Stimulated activated CD8-positive, alpha-beta memory T cell treated with anti-CD3 and anti-CD28 coated beads, Interleukin-2, amount 100 ng/mL, for 48 hours (primary cell): Measurements from ENCODE around the gene PRR7.

ENCODE experiments used
- DNase-seq, 2 donors: peaks; one replicate each; pipeline ENCODE4 v3.0.0-alpha.2; 2020; ENCODE audit warnings: low read depth in 2 of 2

PRR7 gene

DNA sequence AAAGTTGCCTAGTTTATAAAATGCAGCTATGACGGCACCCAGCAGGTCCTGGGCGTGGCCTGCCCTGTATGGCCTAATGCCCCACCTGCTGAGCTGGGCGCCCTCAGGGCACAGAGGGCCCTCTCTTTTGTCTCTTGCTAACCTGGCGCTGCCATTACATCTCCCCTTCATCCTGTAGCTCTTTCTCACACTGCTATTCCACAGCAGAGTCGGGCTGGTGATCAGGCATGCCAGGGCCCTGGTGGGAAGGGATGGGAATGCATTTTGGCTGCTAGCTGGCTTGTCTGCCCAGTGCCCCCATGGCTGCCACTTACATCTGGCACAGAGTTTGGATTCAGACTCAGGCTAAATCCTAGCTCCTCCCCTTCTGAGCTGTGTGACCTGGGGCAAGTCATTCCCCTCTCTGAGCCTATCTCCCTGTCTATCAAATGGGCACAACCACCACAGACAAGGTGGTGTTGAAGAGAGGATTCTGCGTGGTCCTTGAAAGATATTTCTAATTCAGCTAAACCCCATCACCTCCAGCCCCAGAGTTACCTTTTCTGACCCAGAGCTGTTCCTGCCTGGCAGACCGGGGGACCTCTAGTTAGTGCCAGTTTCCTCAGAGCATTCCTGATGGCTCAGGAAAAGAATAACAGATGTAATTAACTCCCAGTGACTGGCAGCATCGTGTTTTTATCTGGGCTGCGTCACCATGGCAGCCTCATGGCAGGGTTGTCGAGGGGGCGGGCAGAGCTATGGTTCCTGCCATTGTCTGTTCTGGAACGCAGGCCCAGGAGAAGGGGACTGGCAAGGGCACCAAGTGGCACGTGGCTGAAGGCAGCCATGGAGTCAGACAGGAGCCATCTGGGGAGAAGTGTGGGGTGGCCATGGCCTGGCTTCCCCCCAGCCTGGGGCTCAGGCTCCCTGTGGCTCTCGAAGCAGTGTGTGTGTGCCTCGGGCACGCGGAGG is 6.3 kb downstream of the PRR7 start:
- no peak for DNase-seq

DNA sequence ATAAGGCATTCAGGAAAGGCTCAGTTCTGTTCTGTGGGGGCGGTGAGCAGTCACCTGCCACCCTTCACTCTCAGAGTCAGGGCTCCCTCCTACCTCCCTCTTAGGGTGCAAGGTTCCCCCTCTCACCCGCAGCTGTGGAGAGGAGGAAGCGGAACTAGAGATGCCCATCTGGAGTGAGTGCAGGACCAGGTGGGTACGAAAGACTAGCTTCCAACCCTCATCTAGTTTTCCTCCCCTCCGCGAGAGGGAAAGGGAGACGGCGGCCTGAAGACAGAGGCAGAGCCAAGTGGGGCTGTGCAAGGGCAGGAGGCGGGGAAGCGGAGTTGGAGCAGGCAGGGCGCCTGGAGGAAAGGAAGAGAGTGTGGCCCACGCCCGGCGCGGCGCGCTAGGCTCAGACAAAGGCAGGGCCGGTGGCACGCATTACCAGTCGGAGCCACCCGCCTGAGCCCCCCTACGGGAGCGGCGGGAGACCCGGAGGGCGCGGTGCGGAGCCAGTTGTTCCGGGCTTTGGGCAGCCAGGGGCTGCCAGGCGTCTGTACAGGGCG is 7.3 kb downstream of the PRR7 start:
- DNase-seq, result no peak

DNA sequence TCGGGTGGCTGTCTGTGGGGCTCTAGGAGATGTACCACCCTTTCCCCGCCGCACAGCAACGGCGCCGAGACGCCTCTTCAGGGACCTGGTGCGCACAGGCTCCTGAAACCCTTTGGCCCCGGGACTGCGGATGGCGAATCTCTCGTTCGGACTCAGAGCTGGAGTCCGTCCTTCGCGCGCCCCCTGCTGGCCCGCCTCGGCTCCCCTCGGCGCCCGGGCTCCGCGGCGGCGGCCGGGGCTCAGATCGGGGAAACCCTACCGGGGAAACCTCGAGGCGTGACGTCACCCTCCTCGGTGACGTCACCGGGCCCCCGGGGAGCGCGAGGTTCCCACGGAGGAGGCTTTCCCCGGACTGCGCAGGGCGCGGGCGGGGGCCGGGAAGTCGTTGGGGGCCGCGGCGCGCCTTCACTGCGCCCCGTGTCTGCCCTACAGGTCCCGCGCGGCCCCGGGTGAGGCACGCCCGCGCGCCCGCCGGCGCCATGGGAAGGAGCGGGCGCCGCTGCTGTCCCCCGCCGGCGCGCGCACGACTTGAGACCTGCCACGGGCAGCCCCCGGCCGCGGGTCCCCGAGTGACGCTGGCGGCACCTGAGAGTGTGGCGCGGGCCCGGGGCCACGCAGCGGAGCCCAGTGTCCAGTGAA is 7.9 kb downstream of the PRR7 start:
- DNase-seq, result peak; percentile 93 to 96

- DNase-seq, result peak; percentile 89 to 92
Measured at GRCh38 chr5:177455036-177455660, 8.5 kb downstream of the PRR7 start.

DNA sequence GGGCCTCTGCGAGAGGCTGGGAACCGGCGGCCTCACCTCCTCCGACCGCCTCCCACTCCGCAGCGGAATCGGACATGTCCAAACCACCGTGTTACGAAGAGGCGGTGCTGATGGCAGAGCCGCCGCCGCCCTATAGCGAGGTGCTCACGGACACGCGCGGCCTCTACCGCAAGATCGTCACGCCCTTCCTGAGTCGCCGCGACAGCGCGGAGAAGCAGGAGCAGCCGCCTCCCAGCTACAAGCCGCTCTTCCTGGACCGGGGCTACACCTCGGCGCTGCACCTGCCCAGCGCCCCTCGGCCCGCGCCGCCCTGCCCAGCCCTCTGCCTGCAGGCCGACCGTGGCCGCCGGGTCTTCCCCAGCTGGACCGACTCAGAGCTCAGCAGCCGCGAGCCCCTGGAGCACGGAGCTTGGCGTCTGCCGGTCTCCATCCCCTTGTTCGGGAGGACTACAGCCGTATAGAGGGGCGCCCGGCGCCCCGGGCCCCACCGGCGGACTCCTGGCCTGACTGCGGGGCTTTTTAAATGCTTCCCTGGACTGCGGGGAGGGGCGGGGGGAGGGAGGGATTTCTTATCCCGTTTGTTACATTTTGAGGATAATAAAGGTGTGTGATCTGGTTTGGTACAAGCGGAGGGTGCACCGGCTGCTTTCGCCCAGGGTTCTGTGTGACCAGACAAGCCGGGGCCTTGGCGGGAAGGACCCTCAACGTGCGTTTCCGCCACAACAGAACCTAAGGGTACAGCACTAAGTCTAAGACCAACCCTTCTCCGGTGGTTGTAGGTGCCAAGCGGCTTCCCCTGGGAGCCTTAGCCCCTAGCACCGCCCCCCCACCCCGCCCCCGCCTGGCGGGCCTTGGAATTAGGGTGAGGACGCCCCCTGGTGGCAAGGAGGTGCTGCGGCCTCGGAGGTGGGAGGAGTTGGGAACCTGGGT is 9.3 kb downstream of the PRR7 start:
- DNase-seq, result peak; percentile 98

- DNase-seq, result no peak
Measured at GRCh38 chr5:177456591-177456964, 10.0 kb downstream of the PRR7 start.

GRCh38 chr5:177456976-177457851 is 10.6 kb downstream of the PRR7 start:
- DNase-seq, result no peak

DNA sequence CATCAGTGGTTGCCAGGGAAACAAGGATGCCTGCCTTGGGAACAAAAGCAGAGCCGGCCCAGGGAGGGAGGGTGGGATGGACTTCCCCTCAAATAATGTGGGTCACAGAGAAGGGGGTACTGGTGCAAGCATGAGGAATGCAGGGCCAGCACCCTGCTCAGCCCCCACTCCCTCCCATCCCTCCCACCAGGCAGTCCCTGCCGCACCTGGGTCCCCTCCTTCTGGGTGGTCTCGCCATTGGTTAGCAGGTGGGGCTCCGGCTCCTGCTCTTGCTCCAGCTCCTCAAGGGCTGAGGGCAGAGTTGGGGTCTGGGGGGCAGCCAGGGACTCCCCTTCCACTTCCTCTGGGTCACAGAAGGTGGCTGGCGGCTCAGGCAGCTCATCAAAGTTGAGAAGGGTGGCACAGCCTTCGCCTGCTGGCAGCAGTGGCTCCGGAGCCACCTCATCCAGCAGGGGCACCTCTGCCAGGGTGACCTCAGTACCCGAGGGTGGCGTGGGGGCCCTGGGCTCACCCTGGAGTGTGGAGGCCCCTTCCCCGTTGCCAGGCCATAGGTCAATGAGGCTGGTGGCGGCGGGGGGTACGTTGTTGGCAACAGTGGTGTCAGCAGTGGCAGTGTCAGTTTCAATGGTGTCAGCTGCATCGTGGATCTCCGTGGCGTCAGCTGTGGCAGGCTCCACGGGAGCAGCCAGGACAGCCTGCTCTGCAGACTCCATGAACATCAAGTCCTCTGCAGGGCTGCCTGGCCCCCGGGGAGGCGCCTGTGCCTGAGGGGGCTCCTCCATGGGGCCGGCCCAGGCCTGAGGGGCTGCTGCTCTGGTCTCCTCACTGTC is 11.5 kb downstream of the PRR7 start:
- no peak for DNase-seq

DNA sequence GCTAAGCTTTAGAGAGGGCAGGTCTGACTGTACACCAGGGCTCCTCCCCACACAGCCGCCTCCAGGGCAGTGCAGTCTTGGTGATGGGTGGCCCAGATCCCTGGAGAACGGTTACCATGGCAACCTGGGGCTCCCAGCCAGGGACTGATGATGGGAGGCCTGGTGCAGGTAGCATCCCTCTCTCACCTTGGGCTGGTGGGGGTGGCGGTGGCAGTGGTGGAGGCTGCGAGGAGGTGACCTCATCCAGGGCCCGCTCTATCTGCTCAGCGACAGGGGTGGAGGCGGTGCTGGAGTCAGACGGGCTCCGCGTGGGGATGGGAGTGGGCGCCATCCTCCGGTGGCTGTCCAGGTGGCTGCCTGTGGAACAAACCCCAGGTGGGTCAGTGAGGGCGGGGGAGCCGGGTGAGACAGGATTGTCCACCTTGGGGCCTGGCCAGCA is 12.3 kb downstream of the PRR7 start:
- DNase-seq, result no peak

GRCh38 chr5:177459357-177459756 is 12.7 kb downstream of the PRR7 start:
- DNase-seq, result no peak

GRCh38 chr5:177459819-177460628 is 13.4 kb downstream of the PRR7 start:
- no peak for DNase-seq

DNA sequence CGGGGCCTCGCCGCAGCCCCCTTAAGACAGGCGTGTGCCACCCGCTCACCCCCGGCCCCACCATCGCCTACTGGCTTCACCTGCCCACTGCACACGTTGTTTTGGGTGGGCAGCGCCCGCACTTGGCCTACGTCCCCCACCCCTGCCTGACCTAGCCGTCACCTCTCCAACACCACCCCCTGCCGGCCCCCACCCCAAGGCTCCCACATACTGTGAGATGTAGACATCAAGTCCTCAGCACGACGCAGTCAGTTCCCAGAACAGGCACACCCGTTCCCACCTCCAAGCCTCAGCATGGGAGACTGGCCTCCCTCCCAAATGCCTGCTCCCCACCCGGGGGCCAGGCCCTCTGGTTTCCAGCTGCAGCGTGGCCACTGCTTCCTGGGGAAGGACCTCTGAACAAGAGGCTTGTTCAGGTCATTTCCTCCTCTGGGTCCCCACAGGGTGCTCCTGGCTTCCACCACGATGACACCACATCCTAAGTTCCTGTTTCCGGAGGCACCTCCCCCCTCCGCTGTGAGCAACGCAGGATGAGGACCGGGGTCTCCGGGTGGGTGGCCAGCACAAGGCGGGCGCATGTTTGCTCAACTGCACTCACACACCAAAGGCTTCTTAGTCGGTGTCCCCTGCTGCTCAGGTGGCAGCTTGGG is 15.5 kb downstream of the PRR7 start:
- DNase-seq, result no peak

- DNase-seq, result no peak
Measured at GRCh38 chr5:177465044-177465443, 18.4 kb downstream of the PRR7 start.

DNA sequence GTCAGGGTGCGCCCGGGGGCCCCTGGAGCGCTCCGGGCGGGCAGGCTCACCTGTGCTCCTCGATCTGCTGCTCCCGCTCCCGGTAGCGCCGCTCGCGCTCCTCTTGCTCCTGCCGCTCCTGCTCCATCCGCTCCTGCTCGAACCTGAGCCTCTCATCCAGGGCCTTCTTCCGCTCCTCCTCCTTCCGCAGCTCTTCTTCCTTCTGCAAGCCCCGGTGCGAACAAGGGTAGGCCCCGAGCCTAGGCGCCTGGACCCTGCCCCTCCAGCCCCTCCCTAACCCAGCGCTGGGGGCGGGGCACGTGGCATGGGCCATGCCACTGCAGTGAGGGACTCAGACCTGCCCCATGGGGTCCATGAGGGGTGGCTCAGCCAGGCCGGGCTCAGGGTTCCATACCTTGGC is 20.2 kb downstream of the PRR7 start:
- DNase-seq, result no peak

- no peak for DNase-seq
Measured at GRCh38 chr5:177467436-177467835, 20.8 kb downstream of the PRR7 start.

GRCh38 chr5:177468329-177468684 is 21.7 kb downstream of the PRR7 start:
- DNase-seq, result no peak

GRCh38 chr5:177468685-177469628 is 22.3 kb downstream of the PRR7 start:
- no peak for DNase-seq
